CD4-positive, alpha-beta T cell treated with Interleukin-15 for 1 hour (primary cell): Measurements from ENCODE around the gene ASMTL.
"Not testable (repeated sequence)": the region's sequence is repeated elsewhere in the genome, so short reads cannot be mapped to it uniquely, and the experiment has no call there.

ENCODE experiments used
- DNase-seq: peaks from one replicate; pipeline ENCODE4 v3.0.0-alpha.2; 2020

The ASMTL gene

GRCh38 chrX:1481636-1482529 lies 29.2 kb upstream of the ASMTL start:
- DNase-seq = peak; percentile 86

DNA sequence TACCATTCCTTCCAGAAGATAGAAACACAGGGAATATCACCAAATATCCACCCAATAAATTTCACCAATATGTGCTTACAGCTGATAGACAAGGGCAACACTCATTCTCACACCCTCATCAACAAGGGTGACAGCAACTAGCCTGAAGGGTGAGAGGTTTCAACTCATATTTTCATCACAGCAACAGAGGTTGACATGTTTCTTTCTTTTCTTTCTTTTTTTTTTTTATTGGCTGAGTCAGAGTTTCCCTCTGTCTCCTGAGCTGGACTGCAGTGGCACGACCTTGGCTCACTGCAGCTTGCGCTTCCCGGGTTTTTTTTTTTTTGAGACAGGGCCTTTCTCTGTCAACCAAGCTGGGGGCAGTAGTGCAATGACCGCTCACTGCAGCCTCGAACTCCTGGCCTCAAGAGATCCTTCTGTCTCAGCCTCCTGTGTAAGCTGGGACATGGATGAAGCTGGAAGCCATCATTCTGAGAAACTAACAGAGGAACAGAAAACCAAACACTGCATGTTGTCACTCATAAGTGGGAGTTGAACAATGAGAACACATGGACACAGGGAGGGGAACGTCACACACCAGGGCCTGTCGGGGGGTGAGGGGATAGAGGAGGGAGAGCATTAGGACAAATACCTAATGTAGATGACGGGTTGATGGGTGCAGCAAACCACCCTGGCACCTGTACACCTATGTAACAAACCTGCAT lies 27.5 kb upstream of the ASMTL start:
- DNase-seq = peak; percentile 10

DNA sequence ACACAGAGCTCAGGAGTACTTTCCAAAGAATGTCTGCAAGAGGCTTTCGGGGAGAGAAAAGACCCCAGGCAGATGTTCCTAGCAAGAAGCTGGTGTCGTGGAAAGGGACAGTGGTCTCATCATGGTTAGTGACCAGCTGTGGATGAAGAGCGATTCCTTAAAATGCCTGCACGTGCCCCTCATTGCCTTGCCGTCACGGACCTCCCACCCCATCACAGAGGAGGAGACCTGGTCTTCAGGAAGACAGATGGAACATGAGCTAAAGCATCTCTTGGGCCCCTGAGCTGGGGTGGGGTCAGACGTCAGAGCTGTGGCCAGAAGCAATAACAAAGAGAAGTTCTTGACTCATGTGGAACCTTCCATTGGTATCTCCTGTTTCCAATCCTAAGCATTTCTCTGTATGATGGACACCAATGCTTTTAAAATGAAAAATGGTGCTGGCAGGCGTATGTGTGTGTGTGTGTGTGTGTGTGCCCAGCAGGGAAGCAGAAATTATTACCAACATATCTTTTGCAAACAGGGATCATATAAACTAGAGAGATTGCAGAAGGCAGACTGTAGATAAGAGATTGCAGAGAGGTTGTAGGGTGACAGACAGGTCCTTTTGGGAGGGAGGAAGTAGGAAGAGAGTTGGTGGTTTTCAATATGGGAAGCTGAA lies 25.2 kb upstream of the ASMTL start:
- DNase-seq = peak; percentile 4

DNA sequence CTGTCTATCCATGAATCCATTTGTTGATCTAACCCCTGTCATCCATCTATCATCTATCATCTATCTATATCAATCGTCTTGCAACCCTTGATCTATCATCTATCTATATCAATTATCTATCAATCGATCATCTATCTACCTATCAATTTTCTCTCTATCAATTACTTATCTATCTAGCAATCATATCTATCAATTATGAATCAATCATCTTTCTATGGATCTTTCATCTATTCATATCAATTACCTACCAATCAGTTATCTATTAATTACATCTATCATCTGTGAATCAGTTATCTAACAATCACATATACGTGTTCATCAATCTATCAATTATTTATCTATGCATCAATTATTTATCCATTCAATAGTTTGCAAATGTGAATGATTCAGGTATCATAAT lies 24.5 kb upstream of the ASMTL start:
- DNase-seq = no peak

GRCh38 chrX:1476682-1477081 lies 24.0 kb upstream of the ASMTL start:
- no peak for DNase-seq

DNA sequence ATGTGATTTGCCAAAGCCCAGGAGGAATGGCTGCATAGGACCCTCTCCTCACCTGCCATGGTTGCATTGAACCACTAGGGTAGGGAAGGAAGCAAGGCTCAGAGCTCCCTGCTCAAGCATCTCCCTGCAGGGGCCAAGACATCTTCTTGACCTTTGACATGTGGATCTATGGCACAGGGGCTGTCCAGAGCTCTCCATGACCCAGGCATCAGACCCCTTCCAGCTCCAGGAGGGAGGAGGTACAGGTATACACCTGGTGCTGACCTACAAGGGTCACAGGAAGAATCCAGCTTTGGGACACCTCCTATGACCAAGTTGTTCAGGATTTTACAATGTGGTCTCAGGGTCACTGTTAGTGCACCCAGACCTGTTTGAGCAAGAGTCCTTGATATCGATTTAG lies 23.2 kb upstream of the ASMTL start:
- no peak for DNase-seq

DNA sequence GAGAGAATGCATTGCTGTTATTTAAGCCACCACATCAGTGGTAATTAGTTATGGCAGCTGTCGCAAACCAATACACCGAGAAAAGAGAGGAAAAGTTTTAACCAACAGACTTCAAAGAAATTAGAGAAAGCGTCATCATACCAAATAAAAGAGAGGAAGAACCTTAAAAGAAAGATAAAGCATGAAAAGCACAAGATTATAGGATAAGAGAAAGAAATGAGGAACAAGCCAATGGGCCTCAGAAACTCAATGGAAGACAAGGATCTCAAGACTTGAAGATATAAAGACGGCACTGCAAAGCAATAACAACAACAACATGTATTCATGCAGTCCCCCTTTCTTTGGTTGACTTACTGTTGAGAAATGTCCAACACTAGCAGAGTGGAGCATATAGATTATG lies 22.8 kb upstream of the ASMTL start:
- no peak for DNase-seq

- not testable (repeated sequence) for DNase-seq
Measured at GRCh38 chrX:1474593-1474992, 21.9 kb upstream of the ASMTL start.

- DNase-seq = no peak
Measured at GRCh38 chrX:1472975-1473374, 20.3 kb upstream of the ASMTL start.

DNA sequence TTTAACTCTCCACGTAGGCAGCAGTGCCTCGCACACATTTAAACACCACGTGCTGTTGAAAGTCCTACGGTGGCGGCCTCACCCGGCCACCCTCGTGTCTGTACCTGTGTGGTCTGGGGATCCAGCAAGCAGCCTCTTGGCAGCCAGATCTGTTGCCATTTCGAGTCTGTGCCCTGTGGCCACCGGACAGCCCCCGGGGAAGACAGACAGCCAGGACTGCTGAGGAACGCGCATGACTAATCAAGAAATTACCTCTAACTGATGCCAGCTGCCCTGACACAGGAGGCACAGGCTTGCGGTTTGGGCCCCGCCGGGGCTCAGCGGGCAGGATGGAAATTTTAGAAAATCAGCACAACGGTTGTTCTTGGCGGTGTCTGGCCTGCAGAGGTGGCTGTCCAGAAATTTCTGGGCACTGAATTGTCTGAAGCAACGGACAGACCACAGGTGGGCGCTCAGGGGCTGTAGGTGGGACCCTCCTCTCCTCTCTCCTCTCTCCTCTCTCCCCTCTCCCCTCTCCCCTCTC lies 15.6 kb upstream of the ASMTL start:
- DNase-seq = peak; percentile 82

DNA sequence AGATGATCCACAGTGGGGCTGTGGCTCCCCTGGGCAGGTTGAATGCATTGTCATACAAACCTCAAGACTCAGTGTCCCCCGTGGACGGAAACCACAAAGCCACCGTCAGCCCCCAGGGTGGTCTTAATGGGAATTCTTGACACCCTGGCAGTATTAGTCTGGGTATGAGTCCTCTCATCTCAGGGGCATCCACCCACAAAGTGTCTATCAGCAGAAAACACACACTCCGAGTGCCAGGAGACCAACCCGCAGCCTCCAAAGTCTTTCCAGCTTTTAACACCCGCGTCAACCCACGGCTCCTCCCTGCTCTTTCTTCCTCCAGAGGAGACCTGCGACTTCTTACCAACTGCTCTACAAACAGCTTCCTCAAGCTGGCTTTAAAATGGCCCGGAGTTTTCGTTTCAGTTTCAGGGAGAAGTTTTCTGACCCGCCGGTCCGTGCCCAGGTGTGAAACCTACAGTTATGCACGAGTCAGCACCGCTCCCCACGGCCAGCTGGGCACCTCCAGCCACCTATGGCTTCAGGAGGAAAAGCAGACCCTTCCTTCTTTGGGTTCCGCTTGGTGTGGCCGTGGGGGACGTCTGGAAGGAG lies 14.4 kb upstream of the ASMTL start:
- peak; percentile 61 for DNase-seq

GRCh38 chrX:1466232-1466661 lies 13.5 kb upstream of the ASMTL start:
- DNase-seq = no peak

- no peak for DNase-seq
Measured at GRCh38 chrX:1465286-1466231, 12.8 kb upstream of the ASMTL start.

DNA sequence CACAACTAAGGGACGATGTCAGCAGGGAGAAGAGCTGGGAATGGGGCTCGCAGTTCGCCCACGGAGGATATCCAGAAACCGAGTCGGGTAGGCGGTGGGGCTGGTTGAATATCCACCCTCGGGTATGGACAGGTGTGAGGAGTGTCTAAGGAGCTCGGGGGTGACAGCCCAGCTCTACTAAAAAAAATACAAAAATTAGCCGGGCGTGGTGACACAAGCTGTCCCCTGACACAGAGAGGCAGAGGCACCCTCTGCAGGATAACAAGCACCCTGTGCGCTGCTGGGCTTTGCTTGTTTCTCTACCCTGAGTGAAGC lies 12.2 kb upstream of the ASMTL start:
- DNase-seq = no peak

DNA sequence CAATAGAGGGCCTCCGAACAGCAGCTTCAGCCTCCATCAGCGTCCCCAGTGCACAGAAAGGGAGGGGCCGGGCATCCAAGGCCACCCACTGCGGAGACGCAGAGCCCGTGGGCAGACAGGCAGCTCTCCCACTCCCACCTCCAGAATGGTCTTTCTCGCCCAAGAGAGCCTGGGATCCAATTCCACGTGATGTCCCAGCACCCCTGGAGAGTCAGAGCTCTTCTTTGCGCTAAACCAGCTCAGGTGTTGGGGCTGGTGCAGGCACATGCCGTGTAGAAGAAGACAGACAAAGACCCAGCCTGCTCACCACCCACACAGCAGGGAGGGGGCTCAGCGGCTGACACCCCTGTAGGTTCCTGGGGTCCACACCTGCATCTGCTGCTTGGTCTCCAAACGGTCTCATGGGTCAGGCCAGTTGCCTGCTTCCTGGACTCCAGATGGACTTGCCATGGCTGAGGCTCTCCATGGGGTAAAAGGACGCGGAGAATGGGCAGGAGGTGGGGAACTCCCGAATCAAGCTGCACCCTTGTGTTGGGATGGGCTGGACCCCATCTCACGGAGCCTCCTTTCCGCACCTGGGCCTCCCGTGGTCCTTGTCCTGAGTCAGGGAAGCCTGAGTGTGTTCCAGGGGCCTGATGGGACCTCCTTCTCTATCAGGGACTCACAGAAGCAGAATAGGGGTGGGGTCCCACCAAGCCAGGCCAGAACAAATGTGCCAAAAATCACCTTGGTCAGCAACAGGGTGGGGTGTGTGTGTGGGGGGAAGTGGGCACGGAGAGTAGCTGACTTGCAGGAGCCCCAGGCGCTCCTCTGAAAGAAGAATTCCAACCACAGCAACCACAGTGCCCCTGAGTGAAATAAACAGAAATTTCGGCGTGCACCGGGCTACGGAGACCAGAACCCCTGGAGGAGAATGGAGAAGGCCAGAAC lies 11.6 kb upstream of the ASMTL start:
- DNase-seq = peak; percentile 18

DNA sequence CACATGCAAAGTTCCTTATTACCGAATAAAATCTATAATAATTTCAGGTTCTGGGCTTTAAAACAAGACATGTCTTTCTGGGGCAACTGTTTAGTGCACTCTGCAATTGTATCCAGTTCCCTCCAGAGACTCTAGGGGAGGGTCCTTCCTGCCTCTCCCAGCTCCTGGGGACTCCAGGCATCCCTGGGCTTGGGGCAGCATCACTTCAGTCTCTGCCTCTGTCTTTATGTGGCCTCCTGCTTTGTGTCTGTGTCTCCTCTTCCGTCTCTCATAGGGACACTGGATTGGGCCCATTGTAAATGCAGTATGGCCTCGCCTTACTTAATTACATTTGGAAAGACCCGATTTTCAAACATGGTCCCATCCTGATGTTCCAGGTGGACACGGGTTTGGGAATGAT lies 10.9 kb upstream of the ASMTL start:
- peak; percentile 7 for DNase-seq

DNA sequence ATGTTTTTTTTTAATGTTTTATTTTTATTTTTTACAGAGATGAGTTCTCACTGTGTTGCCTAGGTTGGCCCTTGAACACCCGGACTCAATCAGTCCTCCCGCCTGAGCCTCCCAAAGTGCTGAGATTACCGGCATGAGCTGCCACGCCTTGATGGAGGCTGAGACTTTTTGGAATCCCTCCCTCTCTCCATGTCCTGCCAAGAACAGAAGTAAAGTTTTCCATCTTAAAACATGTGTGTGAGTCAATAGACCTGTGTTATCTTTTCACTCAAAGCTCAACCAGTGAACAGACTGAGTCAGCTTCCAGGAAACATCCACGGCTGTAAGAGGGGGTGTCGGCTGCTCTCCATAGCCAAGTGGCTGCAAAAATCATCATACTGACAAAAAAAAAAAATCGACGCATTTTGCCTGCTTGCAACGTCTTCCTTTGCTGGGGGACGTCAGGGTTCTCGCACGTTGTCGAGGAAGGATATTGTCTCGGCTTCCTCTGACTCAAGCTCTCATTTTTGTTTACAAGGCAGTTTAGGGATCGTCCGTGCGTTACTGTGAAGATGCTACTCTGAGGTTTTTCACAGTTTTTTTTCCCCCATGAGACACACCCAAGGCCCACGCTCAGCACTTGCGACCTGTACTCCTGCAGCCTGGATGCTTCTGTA lies 10.0 kb upstream of the ASMTL start:
- peak; percentile 87 for DNase-seq

GRCh38 chrX:1462110-1462509 lies 9.4 kb upstream of the ASMTL start:
- DNase-seq = no peak

DNA sequence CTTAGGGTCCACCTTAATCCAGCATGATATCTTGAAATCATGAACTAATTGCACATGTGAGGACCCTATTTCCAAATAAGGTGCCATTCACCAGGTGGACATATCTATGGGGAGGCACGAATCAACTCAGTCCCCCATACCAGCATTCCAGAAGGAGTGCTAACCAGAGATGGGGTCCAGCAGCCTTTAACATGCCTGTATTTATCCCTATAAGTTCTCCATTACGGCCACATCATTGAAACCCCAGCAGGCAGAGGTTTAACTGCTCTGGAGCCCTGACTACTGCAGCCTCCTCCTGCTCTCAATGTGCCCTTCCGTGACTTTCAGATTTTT lies 3.2 kb upstream of the ASMTL start:
- DNase-seq = peak; percentile 4
